ENCODE measurements around the gene LRRTM3.

The LRRTM3 gene

DNA sequence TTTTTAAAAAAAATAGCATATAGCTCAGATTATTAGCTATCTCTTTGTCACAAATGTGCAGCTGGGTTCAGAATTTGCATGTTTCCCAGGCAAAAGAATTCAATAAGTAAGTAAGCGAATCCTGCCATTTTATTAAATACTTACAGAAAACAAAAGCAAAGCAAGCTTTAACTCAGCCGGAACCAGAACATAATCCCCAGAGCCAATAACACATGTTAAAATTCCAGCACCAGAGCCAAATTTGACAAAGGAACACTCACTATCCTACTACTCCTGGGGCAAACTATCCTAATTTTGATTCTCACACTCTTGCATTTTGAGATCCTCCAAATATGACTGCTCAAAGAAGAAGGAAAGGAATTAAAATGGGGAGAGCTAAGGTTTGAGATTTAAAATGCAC is 32.6 kb downstream of the LRRTM3 start:
- H3K4me3 ChIP-seq (ENCODE audit: low read depth, low read length), result no peak overlapping the region
- H3K9me3 ChIP-seq (ENCODE audit: severe bottlenecking), result no peaks in the 10 kb centered on the region
- DNase-seq, result no peak
- no peak overlapping the region for H3K27ac ChIP-seq
- TF ChIP-seq, protein P1, sequence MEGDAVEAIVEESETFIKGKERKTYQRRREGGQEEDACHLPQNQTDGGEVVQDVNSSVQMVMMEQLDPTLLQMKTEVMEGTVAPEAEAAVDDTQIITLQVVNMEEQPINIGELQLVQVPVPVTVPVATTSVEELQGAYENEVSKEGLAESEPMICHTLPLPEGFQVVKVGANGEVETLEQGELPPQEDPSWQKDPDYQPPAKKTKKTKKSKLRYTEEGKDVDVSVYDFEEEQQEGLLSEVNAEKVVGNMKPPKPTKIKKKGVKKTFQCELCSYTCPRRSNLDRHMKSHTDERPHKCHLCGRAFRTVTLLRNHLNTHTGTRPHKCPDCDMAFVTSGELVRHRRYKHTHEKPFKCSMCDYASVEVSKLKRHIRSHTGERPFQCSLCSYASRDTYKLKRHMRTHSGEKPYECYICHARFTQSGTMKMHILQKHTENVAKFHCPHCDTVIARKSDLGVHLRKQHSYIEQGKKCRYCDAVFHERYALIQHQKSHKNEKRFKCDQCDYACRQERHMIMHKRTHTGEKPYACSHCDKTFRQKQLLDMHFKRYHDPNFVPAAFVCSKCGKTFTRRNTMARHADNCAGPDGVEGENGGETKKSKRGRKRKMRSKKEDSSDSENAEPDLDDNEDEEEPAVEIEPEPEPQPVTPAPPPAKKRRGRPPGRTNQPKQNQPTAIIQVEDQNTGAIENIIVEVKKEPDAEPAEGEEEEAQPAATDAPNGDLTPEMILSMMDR (IDR thresholded peaks at IDR 0.05; ENCODE audit: low read depth, low read length), result no peak
- H3K27me3 ChIP-seq (ENCODE audit: insufficient read depth, low read depth, severe bottlenecking), result no peaks in the 10 kb centered on the region
- H3K36me3 ChIP-seq, result no peaks in the 10 kb centered on the region

DNA sequence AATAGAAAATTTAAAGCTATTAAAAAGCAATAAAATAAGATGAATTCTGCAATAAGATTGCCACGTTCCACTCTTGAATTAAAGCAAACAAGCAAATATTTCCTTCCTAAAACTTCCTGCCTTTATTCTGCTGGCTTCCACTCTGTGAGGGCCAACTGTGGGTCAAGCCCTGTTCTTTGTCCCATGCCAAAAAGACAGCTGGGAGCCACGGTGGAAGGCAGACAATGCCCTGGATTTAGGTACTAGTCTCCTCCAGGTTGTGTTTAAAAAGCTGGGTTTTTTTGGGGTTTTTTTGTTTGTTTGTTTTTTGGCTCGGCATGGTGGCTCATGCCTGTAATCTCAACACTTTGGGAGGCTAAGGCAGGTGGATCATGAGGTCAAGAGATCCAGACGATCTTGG is 39.1 kb downstream of the LRRTM3 start:
- no peak overlapping the region for H3K27ac ChIP-seq
- H3K27me3 ChIP-seq (ENCODE audit: insufficient read depth, low read depth, severe bottlenecking), result no peaks in the 10 kb centered on the region
- H3K4me3 ChIP-seq (ENCODE audit: low read depth, low read length), result no peak overlapping the region
- no peaks in the 10 kb centered on the region for H3K9me3 ChIP-seq (ENCODE audit: severe bottlenecking)
- TF ChIP-seq, protein P1 (IDR thresholded peaks at IDR 0.05; ENCODE audit: low read depth, low read length), result no peak
- DNase-seq, result no peak
- H3K36me3 ChIP-seq, result no peaks in the 10 kb centered on the region

DNA sequence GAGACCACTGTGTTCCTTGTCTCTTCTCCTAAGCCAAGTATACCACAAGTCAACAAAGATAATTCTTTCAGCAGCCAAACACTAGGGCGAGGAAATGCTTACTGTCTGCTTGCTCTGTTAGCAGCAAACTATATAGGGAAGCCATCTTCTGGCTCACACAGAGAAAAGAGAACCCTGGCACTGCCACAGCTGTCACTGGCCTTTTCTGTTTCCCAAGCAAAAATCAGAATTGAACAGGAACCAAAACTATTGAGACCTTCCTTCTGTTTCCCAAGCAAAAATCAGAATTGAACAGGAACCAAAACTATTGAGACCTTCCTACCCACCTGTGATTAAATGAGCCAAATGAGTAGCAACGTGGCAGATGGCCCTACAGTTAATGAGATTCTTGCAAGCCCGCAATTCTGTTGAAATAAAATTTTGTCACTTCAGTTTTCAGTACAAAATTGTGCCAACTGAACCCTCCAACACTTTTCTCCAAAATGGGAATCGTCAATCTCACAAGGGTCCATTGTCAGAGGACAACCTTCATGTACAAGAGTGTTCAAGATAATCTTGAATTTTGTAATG is 54.5 kb downstream of the LRRTM3 start:
- no peaks in the 10 kb centered on the region for H3K27me3 ChIP-seq (ENCODE audit: insufficient read depth, low read depth, severe bottlenecking)
- TF ChIP-seq, protein P1 (IDR thresholded peaks at IDR 0.05; ENCODE audit: low read depth, low read length), result no peak
- no peaks in the 10 kb centered on the region for H3K9me3 ChIP-seq (ENCODE audit: severe bottlenecking)
- no peak for DNase-seq
- H3K36me3 ChIP-seq, result no peaks in the 10 kb centered on the region
- no peak overlapping the region for H3K4me3 ChIP-seq (ENCODE audit: low read depth, low read length)
- no peak overlapping the region for H3K27ac ChIP-seq

DNA sequence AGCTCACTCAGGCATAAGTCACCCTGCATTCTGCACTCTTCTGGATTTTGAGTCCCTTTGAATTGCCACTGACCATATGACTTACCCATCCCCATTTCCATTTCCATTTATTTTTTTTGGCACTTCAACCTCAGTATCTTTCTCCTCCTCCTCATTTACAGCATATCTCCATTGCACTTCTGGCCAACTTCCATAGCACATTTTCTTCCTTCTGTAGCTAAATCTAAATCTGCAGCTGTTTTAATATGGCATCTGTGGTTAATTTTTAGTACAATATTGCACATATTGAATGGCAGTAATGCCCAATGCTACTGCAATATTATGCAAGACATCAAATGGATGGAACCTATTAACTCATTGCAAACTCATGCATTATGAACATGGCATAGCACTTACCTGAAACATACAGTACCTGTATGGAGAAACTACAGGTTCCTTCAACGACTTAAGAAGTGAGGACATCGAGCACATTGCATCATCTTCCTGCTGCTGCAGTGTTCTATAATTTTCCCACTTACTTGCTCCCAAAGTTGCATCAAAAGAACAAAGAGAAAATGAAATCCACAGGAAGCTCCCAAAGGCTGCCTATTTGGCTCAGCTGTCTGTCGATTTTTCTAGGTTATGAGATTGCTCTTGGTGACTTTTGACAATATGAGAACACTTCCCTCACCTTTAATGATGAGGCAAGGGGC is 55.7 kb downstream of the LRRTM3 start:
- no peaks in the 10 kb centered on the region for H3K27me3 ChIP-seq (ENCODE audit: insufficient read depth, low read depth, severe bottlenecking)
- TF ChIP-seq, protein P1 (IDR thresholded peaks at IDR 0.05; ENCODE audit: low read depth, low read length), result no peak
- DNase-seq, result no peak

DNA sequence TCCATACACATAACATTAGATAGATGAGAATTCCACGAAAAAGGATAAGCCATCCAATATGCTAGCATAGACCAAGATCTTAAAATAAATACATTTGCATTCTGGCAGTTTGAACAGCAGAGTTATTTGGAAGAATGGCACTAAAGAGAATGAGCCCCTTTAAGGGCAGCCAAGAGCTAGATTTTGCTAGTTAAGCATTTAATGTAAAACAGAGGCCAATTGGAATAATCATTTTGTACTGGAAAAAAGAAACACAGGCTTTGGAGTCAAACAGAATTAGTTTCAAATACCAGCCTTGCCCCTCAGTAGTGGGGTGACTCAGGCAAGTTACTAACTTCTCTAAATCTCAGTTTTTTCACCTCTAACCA is 56.2 kb downstream of the LRRTM3 start:
- Histone ChIP-seq H3K36me3 (no peaks in the 10 kb centered on the region), H3K9me3 (ENCODE audit: severe bottlenecking) (no peaks in the 10 kb centered on the region), H3K27me3 (ENCODE audit: insufficient read depth, low read depth, severe bottlenecking) (no peaks in the 10 kb centered on the region), H3K4me3 (ENCODE audit: low read depth, low read length) (no peak overlapping the region), H3K27ac (no peak overlapping the region)
- DNase-seq, result no peak
- TF ChIP-seq, protein P1 (IDR thresholded peaks at IDR 0.05; ENCODE audit: low read depth, low read length), result no peak

More for the DNA sequence above, 55.7 kb downstream of the LRRTM3 start:
- Histone ChIP-seq H3K27ac (no peak overlapping the region), H3K4me3 (ENCODE audit: low read depth, low read length) (no peak overlapping the region), H3K36me3 (no peaks in the 10 kb centered on the region), H3K9me3 (ENCODE audit: severe bottlenecking) (no peaks in the 10 kb centered on the region)
